H1 (cell line): ENCODE results near the gene NOTCH2. TPM values are rescaled to one million over a fixed set of nuclear protein-coding genes. Genes with fewer than 3 reads are reported as not detected.
"Not testable (repeated sequence)": the region's sequence is repeated elsewhere in the genome, so short reads cannot be mapped to it uniquely, and the experiment has no call there.

ENCODE experiments used
- CTCF ChIA-PET: fragments of 300-600 bp; sonication (Branson Sonifier 250); formaldehyde crosslinking; loops from one replicate; lab custom pipeline; 2021; ENCODE audit not compliant: partially characterized antibody; lab: Charles Lee
- POLR2A ChIA-PET: fragments of 300-600 bp; sonication (Branson Sonifier 250); formaldehyde crosslinking; loops from one replicate; lab custom pipeline; 2021; ENCODE audit warnings: inconsistent platforms; ENCODE audit not compliant: partially characterized antibody; lab: Charles Lee
- DNase-seq, 2 experiments: peaks; one replicate each; pipeline versions ENCODE4 v3.0.0 to v3.0.0-alpha.2; 2010 to 2022; ENCODE audit warnings: low spot score in 2 of 2, low read depth in 1 of 2, mixed read lengths in 1 of 2
- FAIRE-seq: peaks from 2 replicates; lab custom pipeline; 2011; peaks lifted over from hg19 to GRCh38; lab: Jason Lieb, UNC
- H2AFZ ChIP-seq: 2 replicates; pipeline ENCODE4 v1.8.1; 2012; ENCODE audit warnings: low read length, inconsistent platforms
- H2AK5ac ChIP-seq: 2 replicates; pipeline ENCODE4 v1.6.1; 2013; ENCODE audit warnings: low read depth, low read length
- H2BK120ac ChIP-seq: replicated peaks from 2 replicates; pipeline ENCODE3; 2013; ENCODE audit warnings: low read depth, low read length, inconsistent platforms
- H2BK12ac ChIP-seq: 2 replicates; pipeline ENCODE4 v1.6.1; 2013; ENCODE audit warnings: low read depth, low read length
- H2BK15ac ChIP-seq: 2 replicates; pipeline ENCODE4 v1.6.1; 2013; ENCODE audit warnings: low read length
- H2BK20ac ChIP-seq: 2 replicates; pipeline ENCODE4 v1.6.1; 2013; ENCODE audit warnings: low read length
- H2BK5ac ChIP-seq: 2 replicates; pipeline ENCODE4 v1.6.1; 2013; ENCODE audit warnings: low read depth, low read length
- H3K14ac ChIP-seq: 2 replicates; pipeline ENCODE4 v1.6.1; 2013; ENCODE audit warnings: inconsistent platforms; ENCODE audit not compliant: insufficient read length
- H3K18ac ChIP-seq: 2 replicates; pipeline ENCODE4 v1.6.1; 2013; ENCODE audit warnings: low read length; ENCODE audit errors: extremely low read depth
- H3K23ac ChIP-seq: 2 replicates; pipeline ENCODE4 v1.6.1; 2013; ENCODE audit warnings: inconsistent platforms; ENCODE audit not compliant: insufficient read length
- H3K23me2 ChIP-seq: 2 replicates; pipeline ENCODE4 v1.6.1; 2013; ENCODE audit warnings: low read depth, low read length
- H3K27ac ChIP-seq: 2 replicates; pipeline ENCODE4 v1.6.1; 2011; ENCODE audit warnings: low read depth, low read length, inconsistent platforms
- H3K27me3 ChIP-seq, 4 experiments: replicated peaks in 1 of 4; 1 replicate in 1 of 4; 2 replicates in 3 of 4; pipeline versions ENCODE4 v1.6.1 to v1.8.1; 2011 to 2013; ENCODE audit warnings: low read length in 3 of 4, mild to moderate bottlenecking in 3 of 4, inconsistent platforms in 2 of 4, mixed read lengths in 2 of 4, moderate library complexity in 1 of 4; ENCODE audit not compliant: control insufficient read depth in 3 of 4, insufficient read depth in 3 of 4; ENCODE audit errors: extremely low read depth in 1 of 4
- H3K36me3 ChIP-seq, 4 experiments: 2 replicates each; pipeline versions ENCODE4 v1.6.1 to v1.8.1; 2011 to 2013; ENCODE audit warnings: mild to moderate bottlenecking in 4 of 4, low read length in 3 of 4, moderate library complexity in 2 of 4, control low read depth in 1 of 4, inconsistent platforms in 1 of 4; ENCODE audit not compliant: insufficient read depth in 4 of 4, control insufficient read depth in 2 of 4
- H3K4ac ChIP-seq: replicated peaks from 2 replicates; pipeline ENCODE3; 2013; ENCODE audit warnings: low read length, low read depth, mixed read lengths, inconsistent platforms; ENCODE audit not compliant: insufficient read length
- H3K4me1 ChIP-seq, 4 experiments: replicated peaks in 1 of 4; 1 replicate in 1 of 4; 2 replicates in 3 of 4; pipeline versions ENCODE4 v1.6.1 to v1.8.1; 2011 to 2013; ENCODE audit warnings: low read length in 3 of 4, inconsistent platforms in 2 of 4, mixed read lengths in 1 of 4; ENCODE audit not compliant: insufficient read depth in 4 of 4, control insufficient read depth in 3 of 4
- H3K4me2 ChIP-seq, 2 experiments: 2 replicates each; pipeline versions ENCODE4 v1.6.1 to v1.8.1; 2011 to 2013; ENCODE audit warnings: low read depth in 2 of 2, low read length in 2 of 2, control low read depth in 1 of 2, inconsistent platforms in 1 of 2, mild to moderate bottlenecking in 1 of 2; ENCODE audit not compliant: insufficient read depth in 1 of 2
- H3K4me3 ChIP-seq, 4 experiments: fragments of 200-600, 300-600 bp in 1 of 4; sonication (generic), shearing (Covaris generic), sonication (Bioruptor Twin) in 1 of 4; 2 replicates each; pipeline versions ENCODE4 v1.5.1 to v1.8.1; 2011 to 2016; ENCODE audit warnings: low read length in 4 of 4, low read depth in 3 of 4, control low read depth in 2 of 4, inconsistent platforms in 2 of 4, mild to moderate bottlenecking in 2 of 4, mixed read lengths in 1 of 4, moderate library complexity in 1 of 4; ENCODE audit not compliant: insufficient read depth in 2 of 4; ENCODE audit errors: extremely low read depth in 1 of 4
- H3K56ac ChIP-seq: replicated peaks from 2 replicates; pipeline ENCODE3; 2013; ENCODE audit warnings: low read depth, mild to moderate bottlenecking, mixed read lengths, low read length, inconsistent platforms; ENCODE audit not compliant: insufficient read length
- H3K79me1 ChIP-seq: 2 replicates; pipeline ENCODE4 v1.6.1; 2013; ENCODE audit warnings: low read depth, low read length, control low read depth
- H3K79me2 ChIP-seq, 2 experiments: 2 replicates each; pipeline versions ENCODE4 v1.6.1 to v1.8.1; 2012 to 2013; ENCODE audit warnings: low read length in 2 of 2, mild to moderate bottlenecking in 2 of 2, inconsistent platforms in 1 of 2; ENCODE audit not compliant: insufficient read depth in 2 of 2, control insufficient read depth in 1 of 2
- H3K9ac ChIP-seq, 4 experiments: replicated peaks in 1 of 4; 1 replicate in 1 of 4; 2 replicates in 3 of 4; pipeline versions ENCODE4 v1.6.1 to v1.8.1; 2011 to 2013; ENCODE audit warnings: low read depth in 3 of 4, low read length in 3 of 4, control low read depth in 2 of 4, mild to moderate bottlenecking in 2 of 4, moderate library complexity in 2 of 4, inconsistent platforms in 1 of 4; ENCODE audit errors: extremely low read depth in 1 of 4
- H3K9me3 ChIP-seq, 2 experiments: 2 replicates each; pipeline versions ENCODE4 v1.6.1 to v1.8.1; 2012 to 2013; ENCODE audit warnings: mild to moderate bottlenecking in 2 of 2, moderate library complexity in 2 of 2, control low read depth in 1 of 2, inconsistent platforms in 1 of 2, low read depth in 1 of 2, low read length in 1 of 2, mixed read lengths in 1 of 2; ENCODE audit not compliant: insufficient read depth in 2 of 2
- H4K20me1 ChIP-seq, 2 experiments: replicated peaks in 1 of 2; 2 replicates each; pipeline versions ENCODE3 to v1.8.1; 2011 to 2013; ENCODE audit warnings: inconsistent platforms in 2 of 2, low read length in 2 of 2, mild to moderate bottlenecking in 1 of 2; ENCODE audit not compliant: insufficient read depth in 2 of 2, control insufficient read depth in 1 of 2
- H4K5ac ChIP-seq: 2 replicates; pipeline ENCODE4 v1.6.1; 2013; ENCODE audit warnings: low read length, low read depth, mixed read lengths, inconsistent platforms; ENCODE audit not compliant: insufficient read length
- H4K8ac ChIP-seq: 2 replicates; pipeline ENCODE4 v1.8.0; 2013; ENCODE audit warnings: mild to moderate bottlenecking, moderate library complexity, low read length, inconsistent platforms; ENCODE audit not compliant: insufficient read depth; ENCODE audit errors: extremely low read depth
- H4K91ac ChIP-seq: replicated peaks from 2 replicates; pipeline ENCODE3; 2013; ENCODE audit warnings: low read length, mixed read lengths, inconsistent platforms; ENCODE audit not compliant: insufficient read length
- WGBS, 2 experiments: shearing (Covaris generic) in 1 of 2; methylation state at CpG; one replicate each; pipeline versions ENCODE4 v1.1.6 to v1.1.7; 2013 to 2015; ENCODE audit warnings: low lambda C conversion rate in 2 of 2, mixed read lengths in 2 of 2, inconsistent platforms in 1 of 2, low coverage in 1 of 2, missing lambda C conversion rate in 1 of 2; ENCODE audit not compliant: insufficient replicate concordance in 2 of 2, insufficient coverage in 1 of 2, insufficient read length in 1 of 2; ENCODE audit errors: extremely low coverage in 1 of 2, missing lambda C conversion rate in 1 of 2; 5-methylcytosine and 5-hydroxymethylcytosine counted together
- polyA plus RNA-seq, 7 experiments: library from polyadenylated mRNA; depleted of rRNA in 3 of 7; stranded (reverse) in 5 of 7; unstranded in 2 of 7; fragments of >200 nt in 5 of 7; fragments of 200-250 nt in 2 of 7; gene quantifications; 1 replicate in 5 of 7; 2 replicates in 1 of 7; 4 replicates in 1 of 7; pipeline versions ENCODE4 v1.2.1 to v1.2.3, GENCODE V29; 2011 to 2013; ENCODE audit warnings: missing spikeins in 2 of 7, mixed read lengths in 2 of 7
- total RNA-seq: library from RNA; stranded (reverse); fragmentation: NEBNext Ultra II Directional; extraction: Animal tissue kit (Norgen Biotek cat#: 25700); gene quantifications from 2 replicates; pipeline ENCODE4 v1.2.1, GENCODE V29; 2021

Gene NOTCH2
- total and polyA plus RNA-seq, 2 of the 8 experiments (the other 6 are each of a cell fraction or from before 2014, with no cell fraction given): 17.7 to 63.0 TPM

DNA sequence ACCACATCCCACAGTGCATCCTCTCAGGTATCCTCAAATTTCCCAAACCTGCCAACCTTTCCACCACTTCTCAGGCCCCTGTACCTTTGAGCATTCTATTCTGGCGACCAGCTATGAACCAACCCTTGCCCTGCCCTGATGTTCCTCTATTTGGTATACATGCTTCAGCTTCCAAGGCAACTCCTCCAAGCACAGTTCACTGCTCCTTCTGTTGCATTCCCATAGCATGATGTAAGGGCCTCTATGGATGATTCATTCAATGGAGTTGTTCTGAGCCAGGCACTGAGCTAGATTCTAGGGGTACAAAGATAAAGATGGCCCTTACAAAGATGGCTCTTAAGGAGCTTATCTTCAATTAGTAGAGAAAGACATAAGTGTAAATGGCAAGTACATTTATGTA lies 21.4 kb upstream of the NOTCH2 start:
- H3K23me2 ChIP-seq, H4K8ac ChIP-seq, H3K79me2 ChIP-seq, H4K20me1 ChIP-seq, H3K9ac ChIP-seq, H3K4me2 ChIP-seq, POLR2A ChIA-PET, H3K23ac ChIP-seq, H3K9me3 ChIP-seq, H3K27me3 ChIP-seq, H2AFZ ChIP-seq, CTCF ChIA-PET, H4K91ac ChIP-seq, DNase-seq, H2BK120ac ChIP-seq, H4K5ac ChIP-seq, H3K56ac ChIP-seq, H3K27ac ChIP-seq, H2BK12ac ChIP-seq, H3K4me3 ChIP-seq, H2BK20ac ChIP-seq, FAIRE-seq, H2AK5ac ChIP-seq, H3K79me1 ChIP-seq, H3K14ac ChIP-seq, H3K4me1 ChIP-seq, H3K36me3 ChIP-seq, H3K18ac ChIP-seq, H3K4ac ChIP-seq, H2BK15ac ChIP-seq, H2BK5ac ChIP-seq: not testable (repeated sequence)
- WGBS, 2 experiments: no CpG with 5 or more reads among the region's 1 CpG

DNA sequence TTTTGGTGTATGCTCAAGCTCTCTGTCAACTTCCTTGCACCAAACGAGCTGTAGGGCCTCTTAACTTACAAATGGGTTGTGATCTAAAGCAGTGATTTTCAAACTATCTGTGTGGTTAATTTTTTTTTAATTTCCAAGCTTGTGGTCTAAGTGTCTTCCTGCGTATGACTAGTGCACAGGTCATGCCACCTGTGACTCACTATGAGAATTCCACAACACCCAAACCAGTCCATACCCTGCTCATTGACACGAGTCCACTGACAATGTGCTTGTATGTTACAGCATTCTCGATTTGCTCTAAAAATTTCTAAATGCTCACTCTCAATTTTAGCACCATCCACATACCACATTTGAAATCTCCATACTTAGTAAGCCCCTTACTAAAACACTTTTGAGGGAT lies 18.5 kb upstream of the NOTCH2 start:
- CTCF ChIA-PET, H3K4me3 ChIP-seq: not testable (repeated sequence)
- WGBS, 2 experiments: 72% methylated on average over 3 of the region's 4 CpGs; no CpG with 5 or more reads in 1 of the 2 experiments

More for the DNA sequence above, 18.5 kb upstream of the NOTCH2 start:
- H2BK20ac ChIP-seq, H3K56ac ChIP-seq, H4K5ac ChIP-seq, H3K14ac ChIP-seq, H2BK12ac ChIP-seq, H3K27ac ChIP-seq, H3K9me3 ChIP-seq, H2AFZ ChIP-seq, H3K79me1 ChIP-seq, H4K8ac ChIP-seq, H3K4me2 ChIP-seq, H3K4ac ChIP-seq, H3K9ac ChIP-seq, FAIRE-seq, H3K27me3 ChIP-seq, H2BK5ac ChIP-seq, H2BK120ac ChIP-seq, H4K20me1 ChIP-seq, POLR2A ChIA-PET, H2AK5ac ChIP-seq, H4K91ac ChIP-seq, H3K36me3 ChIP-seq, H3K4me1 ChIP-seq, H3K18ac ChIP-seq, H3K23ac ChIP-seq, DNase-seq, H3K79me2 ChIP-seq, H2BK15ac ChIP-seq, H3K23me2 ChIP-seq: not testable (repeated sequence)
